Measurements from ENCODE around the gene SAMD8. TPM values are rescaled to one million over a fixed set of nuclear protein-coding genes. Genes with fewer than 3 reads are reported as not detected.
A peak's percentile ranks its signal among the peaks of the same experiment; 100 is the strongest.
"Not testable (repeated sequence)": the region's sequence is repeated elsewhere in the genome, so short reads cannot be mapped to it uniquely, and the experiment has no call there.

Gene SAMD8
- total RNA-seq, 8 experiments from 2014 or later: 15.5 to 188 (median 21.1) TPM

DNA sequence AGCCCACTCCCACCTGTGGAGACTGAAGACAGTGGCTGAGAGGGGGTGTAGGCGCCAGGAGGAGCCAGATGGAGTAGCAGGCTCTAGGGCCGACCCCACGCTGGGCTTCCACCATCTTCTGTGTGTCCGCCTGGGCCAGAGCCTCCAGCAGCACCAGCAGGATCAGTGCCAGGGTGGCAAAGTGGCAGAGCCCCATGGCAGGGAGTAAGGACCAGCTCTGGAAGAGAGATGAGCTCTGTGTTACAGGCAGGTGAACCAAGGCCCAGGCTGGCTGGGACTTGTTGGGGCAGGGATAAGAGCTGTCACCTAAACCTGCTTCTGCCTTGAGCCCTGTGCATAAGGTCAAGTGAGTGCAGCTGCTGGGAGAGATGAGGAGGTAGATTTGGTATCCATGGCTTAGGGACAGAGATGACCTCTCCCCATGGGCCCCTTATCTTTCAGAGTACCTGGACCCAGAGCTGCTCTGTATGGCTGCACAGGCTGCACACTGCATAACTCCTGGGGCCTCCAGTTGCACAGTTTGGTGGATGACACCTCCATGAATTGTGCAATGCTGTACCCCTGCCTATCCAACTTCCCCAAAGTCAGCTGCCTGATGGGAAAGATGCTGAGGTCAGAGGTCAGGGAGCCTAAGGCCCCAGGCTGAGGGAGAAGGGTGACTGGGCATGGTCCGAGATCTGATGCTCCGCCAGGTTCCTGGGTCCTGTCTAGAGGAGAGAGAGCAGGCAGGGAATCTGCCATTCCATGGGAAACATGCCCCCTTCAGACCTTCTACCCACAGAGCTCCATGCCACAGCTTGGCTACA lies 7.4 kb upstream of the SAMD8 start:
- Histone ChIP-seq H3K27ac (no peak overlapping the region), H3K4me3 (no peak overlapping the region), H3K4me1 (replicated peaks in 1 of 2) (peaks cover 6 to 8% of the 10 kb centered on the region in 2 donors)
- in situ Hi-C loops (cut with MboI; ENCODE audit: low pct_unique_long_range_greater_than_20kb in 2 of 9, low sequenced_read_pairs in 9 of 9, unreplicated experiment in 9 of 9): no loop called here
- WGBS, 10 experiments: 80% methylated on average over 1 of the region's 6 CpGs; no CpG with 5 or more reads in 8 of the 10 experiments
- ATAC-seq (replicated peaks in 6 of 8): no peak

DNA sequence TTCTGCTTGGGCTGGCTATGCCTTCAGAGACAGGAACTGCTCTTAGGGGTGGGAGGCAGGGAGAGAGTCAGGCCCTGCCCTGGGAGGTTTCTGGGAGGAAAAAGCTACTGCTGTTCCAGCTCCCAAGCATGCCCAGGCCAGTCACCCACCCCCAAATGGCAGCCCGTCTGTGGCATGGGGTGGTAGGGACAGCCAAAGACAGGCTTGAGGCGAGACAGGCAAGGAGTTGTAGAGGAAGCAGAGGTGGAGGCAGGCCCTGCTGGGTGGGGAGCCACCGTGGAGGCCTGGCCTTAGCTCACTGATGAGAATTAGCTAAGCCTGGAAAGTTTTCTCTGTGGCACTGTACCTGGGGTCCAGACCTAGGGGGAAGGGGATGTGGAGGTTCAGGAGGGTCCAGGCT lies 6.6 kb upstream of the SAMD8 start:
- 85% methylated on average over 2 of the region's 3 CpGs; no CpG with 5 or more reads in 9 of the 10 experiments for WGBS, 10 experiments
- Histone ChIP-seq H3K27ac (no peak overlapping the region), H3K4me3 (no peak overlapping the region), H3K4me1 (replicated peaks in 1 of 2) (peaks cover 6 to 8% of the 10 kb centered on the region in 2 donors)
- in situ Hi-C loops (cut with MboI; ENCODE audit: low pct_unique_long_range_greater_than_20kb in 2 of 9, low sequenced_read_pairs in 9 of 9, unreplicated experiment in 9 of 9): no loop called here
- no peak for ATAC-seq (replicated peaks in 6 of 8)

DNA sequence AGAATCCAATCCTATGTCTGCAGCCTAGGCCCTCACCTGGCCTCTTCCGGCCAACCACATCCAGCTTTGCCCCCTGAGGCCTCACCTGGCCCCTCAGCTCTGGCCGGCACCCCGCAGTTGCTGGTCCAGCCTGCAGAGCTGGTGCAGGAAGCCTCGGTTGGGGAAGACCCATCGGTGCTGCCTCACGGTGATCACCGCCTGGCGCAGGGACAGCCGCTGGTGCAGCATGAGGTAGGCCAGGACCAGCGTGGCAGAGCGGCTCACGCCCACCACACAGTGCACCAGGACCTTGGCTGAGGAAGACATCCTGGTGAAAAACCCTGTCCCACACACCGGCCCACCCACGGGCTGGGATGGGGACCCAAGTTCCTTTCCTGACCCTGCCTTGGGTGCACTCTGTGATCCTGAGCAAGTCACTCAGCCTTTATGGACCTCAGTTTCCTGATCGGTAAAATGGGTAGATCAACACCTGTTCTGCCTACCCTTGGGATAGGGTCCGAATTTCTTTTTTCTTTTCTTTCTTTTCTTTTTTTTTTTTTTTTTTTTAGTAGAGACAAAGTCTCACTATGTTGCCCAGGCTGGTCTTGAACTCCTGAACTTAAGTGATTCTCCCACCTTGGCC lies 5.8 kb upstream of the SAMD8 start:
- no peak for ATAC-seq (replicated peaks in 6 of 8)
- H3K4me3 ChIP-seq: no peak overlapping the region
- peaks cover under 1% of the 10 kb centered on the region in 2 donors for H3K4me1 ChIP-seq (replicated peaks in 1 of 2)
- 56 to 100% (median 79%) methylated on average over 1 to 3 of the region's 16 CpGs; no CpG with 5 or more reads in 2 of the 10 experiments for WGBS, 10 experiments
- no peak overlapping the region for H3K27ac ChIP-seq
- in situ Hi-C loops (cut with MboI; ENCODE audit: low pct_unique_long_range_greater_than_20kb in 2 of 9, low sequenced_read_pairs in 9 of 9, unreplicated experiment in 9 of 9): no loop called here

- H3K4me1 ChIP-seq (replicated peaks in 1 of 2): no peaks in the 10 kb centered on the region
- in situ Hi-C loops (cut with MboI; ENCODE audit: low pct_unique_long_range_greater_than_20kb in 2 of 9, low sequenced_read_pairs in 9 of 9, unreplicated experiment in 9 of 9): no loop called here
- ATAC-seq (replicated peaks in 6 of 8): no peak
- WGBS, 10 experiments: 8 to 83% (median 58%) methylated on average over 1 to 6 of the region's 8 CpGs; no CpG with 5 or more reads in 1 of the 10 experiments
- H3K27ac ChIP-seq: no peak overlapping the region
- no peak overlapping the region for H3K4me3 ChIP-seq
These were observed 5.2 kb upstream of the SAMD8 start for GRCh38 chr10:75106242-75106641.

GRCh38 chr10:75106891-75107290 lies 4.6 kb upstream of the SAMD8 start:
- 67 to 100% (median 100%) methylated on average over 1 to 9 of the region's 9 CpGs; no CpG with 5 or more reads in 2 of the 10 experiments for WGBS, 10 experiments
- in situ Hi-C loops (cut with MboI; ENCODE audit: low pct_unique_long_range_greater_than_20kb in 2 of 9, low sequenced_read_pairs in 9 of 9, unreplicated experiment in 9 of 9); ATAC-seq (replicated peaks in 6 of 8); H3K4me1 ChIP-seq (replicated peaks in 1 of 2); H3K27ac ChIP-seq; H3K4me3 ChIP-seq: not testable (repeated sequence)

GRCh38 chr10:75107756-75108683 lies 3.4 kb upstream of the SAMD8 start:
- H3K4me3 ChIP-seq: no peak overlapping the region
- no peak for ATAC-seq (replicated peaks in 6 of 8)
- 40 to 100% (median 90%) methylated on average over 1 to 12 of the region's 25 CpGs; no CpG with 5 or more reads in 5 of the 10 experiments for WGBS, 10 experiments
- no peak overlapping the region for H3K27ac ChIP-seq
- H3K4me1 ChIP-seq (replicated peaks in 1 of 2): peaks cover 0 to 3% of the 10 kb centered on the region in 2 donors
- in situ Hi-C loops (cut with MboI; ENCODE audit: low pct_unique_long_range_greater_than_20kb in 2 of 9, low sequenced_read_pairs in 9 of 9, unreplicated experiment in 9 of 9): no loop called here

- Histone ChIP-seq H3K27ac (no peak overlapping the region), H3K4me1 (replicated peaks in 1 of 2) (peaks cover 0 to 3% of the 10 kb centered on the region in 2 donors), H3K4me3 (no peak overlapping the region)
- peak in 1 of 8 experiments; percentile 5 for ATAC-seq (replicated peaks in 6 of 8)
- WGBS, 10 experiments: 0 to 50% (median 20%) methylated on average over 1 to 2 of the region's 10 CpGs; no CpG with 5 or more reads in 7 of the 10 experiments
- in situ Hi-C loops (cut with MboI; ENCODE audit: low pct_unique_long_range_greater_than_20kb in 2 of 9, low sequenced_read_pairs in 9 of 9, unreplicated experiment in 9 of 9): no loop called here
These were observed 2.6 kb upstream of the SAMD8 start for GRCh38 chr10:75108684-75109458.

DNA sequence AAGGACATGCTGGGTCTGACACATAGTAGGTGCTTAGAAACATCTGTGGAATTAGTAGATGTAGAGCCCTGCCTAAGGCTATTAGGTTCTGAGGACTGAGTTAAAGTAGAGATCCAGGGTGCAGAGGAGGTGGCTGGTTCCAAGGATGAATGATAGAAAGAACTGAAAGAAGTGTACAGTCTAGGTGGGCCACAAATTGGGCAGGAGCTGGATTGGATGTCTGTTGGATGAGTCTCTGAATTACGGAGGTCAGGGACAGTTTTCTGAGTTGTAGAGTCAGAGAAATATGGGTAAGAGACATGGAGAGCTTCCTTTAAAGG lies 2.0 kb upstream of the SAMD8 start:
- ATAC-seq (replicated peaks in 6 of 8): no peak
- peaks cover 0 to 3% of the 10 kb centered on the region in 2 donors for H3K4me1 ChIP-seq (replicated peaks in 1 of 2)
- H3K27ac ChIP-seq: no peak overlapping the region
- in situ Hi-C loops (cut with MboI; ENCODE audit: low pct_unique_long_range_greater_than_20kb in 2 of 9, low sequenced_read_pairs in 9 of 9, unreplicated experiment in 9 of 9): no loop called here
- H3K4me3 ChIP-seq: no peak overlapping the region
- WGBS, 10 experiments: 100% methylated on average over 1 of the region's 1 CpG; no CpG with 5 or more reads in 7 of the 10 experiments

DNA sequence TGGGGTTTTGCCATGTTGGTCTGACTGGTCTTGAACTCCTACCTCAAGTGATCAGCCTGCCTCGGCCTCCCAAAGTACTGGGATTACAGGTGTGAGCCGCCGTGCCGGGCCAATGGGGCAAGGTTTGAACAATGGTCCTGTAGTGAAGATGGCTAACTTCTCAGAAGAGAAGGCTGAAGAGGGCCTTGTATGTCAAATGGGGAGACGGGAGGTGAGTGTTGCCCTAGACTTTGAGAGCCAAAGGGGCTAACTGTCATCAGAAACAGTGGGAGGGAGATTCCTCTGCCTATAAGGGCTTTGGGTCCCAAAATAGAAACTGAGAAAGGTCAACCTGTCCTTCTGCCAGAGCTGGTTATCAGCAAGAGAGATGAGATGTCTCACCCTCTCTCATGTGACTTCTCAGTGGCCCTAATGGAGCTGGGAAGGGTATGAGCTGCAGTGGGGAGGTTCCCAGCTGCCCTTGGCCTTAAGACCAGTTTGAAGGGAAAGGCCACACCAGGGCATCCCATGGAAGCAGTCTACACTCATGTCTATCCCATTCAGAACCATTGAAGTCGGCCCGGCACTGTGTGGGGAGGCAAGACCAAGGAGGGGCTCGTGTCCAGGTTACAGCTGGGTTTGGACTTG lies 1.3 kb upstream of the SAMD8 start:
- peak overlapping the region in 1 of 2 donors; percentile 78 for H3K27ac ChIP-seq
- peak overlapping the region in 1 of 5 donors; percentile 70 for H3K4me3 ChIP-seq
- H3K4me1 ChIP-seq (replicated peaks in 1 of 2): peaks cover 0 to 3% of the 10 kb centered on the region in 2 donors
- 67 to 100% (median 96%) methylated on average over 1 to 5 of the region's 8 CpGs; no CpG with 5 or more reads in 4 of the 10 experiments for WGBS, 10 experiments
- in situ Hi-C loops (cut with MboI; ENCODE audit: low pct_unique_long_range_greater_than_20kb in 2 of 9, low sequenced_read_pairs in 9 of 9, unreplicated experiment in 9 of 9): no loop called here
- no peak for ATAC-seq (replicated peaks in 6 of 8)

GRCh38 chr10:75111907-75112679 lies 637 bp downstream of the SAMD8 start:
- peak; percentile 35 to 50 (median 44) for ATAC-seq (replicated peaks in 6 of 8)
- peak overlapping the region; percentile 78 to 89 for H3K27ac ChIP-seq
- 0 to 10% (median 2%) methylated on average over 2 to 15 of the region's 23 CpGs for WGBS, 10 experiments
- H3K4me1 ChIP-seq (replicated peaks in 1 of 2): peaks cover 0 to 3% of the 10 kb centered on the region in 2 donors
- in situ Hi-C loops (cut with MboI; ENCODE audit: low pct_unique_long_range_greater_than_20kb in 2 of 9, low sequenced_read_pairs in 9 of 9, unreplicated experiment in 9 of 9): no loop called here
- H3K4me3 ChIP-seq: peak overlapping the region; percentile 60 to 79 (median 70)

DNA sequence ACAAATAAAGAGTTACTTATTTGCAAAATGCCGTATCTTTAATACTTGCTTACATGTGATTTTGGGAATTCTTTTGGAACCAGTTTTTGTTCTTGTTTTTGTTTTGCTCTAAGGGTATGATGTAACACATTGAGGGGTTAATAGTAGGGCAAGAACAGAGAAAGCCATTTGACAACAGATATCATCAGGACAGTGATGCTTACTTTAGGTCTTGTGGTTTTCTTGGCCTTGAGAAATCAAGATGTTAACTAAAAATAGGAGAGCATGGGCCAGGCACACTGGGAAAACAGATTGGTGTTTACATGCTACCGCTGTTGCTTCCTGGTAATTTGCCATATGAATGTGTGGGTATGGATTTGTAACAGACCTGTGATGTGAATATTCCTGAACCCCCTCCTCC lies 3.7 kb downstream of the SAMD8 start:
- Histone ChIP-seq H3K4me3 (no peak overlapping the region), H3K27ac (no peak overlapping the region), H3K4me1 (replicated peaks in 1 of 2) (peaks cover 0 to 3% of the 10 kb centered on the region in 2 donors)
- no peak for ATAC-seq (replicated peaks in 6 of 8)
- 40 to 100% (median 83%) methylated on average over 1 to 2 of the region's 2 CpGs; no CpG with 5 or more reads in 2 of the 10 experiments for WGBS, 10 experiments
- in situ Hi-C loops (cut with MboI; ENCODE audit: low pct_unique_long_range_greater_than_20kb in 2 of 9, low sequenced_read_pairs in 9 of 9, unreplicated experiment in 9 of 9): no loop called here

Measured in motor neuron (in vitro differentiated cells).